SK-N-SH (cell line): ENCODE data around the gene FAIM2. TPM values are rescaled to one million over a fixed set of nuclear protein-coding genes. Genes with fewer than 3 reads are reported as not detected.
A peak's percentile ranks its signal among the peaks of the same experiment; 100 is the strongest.

Source experiments
- CTCF ChIA-PET: fragments of 300-600, 350-600 bp; formaldehyde crosslinking; extraction: SDS; loops from one replicate; lab custom pipeline; 2021; lab: Yijun Ruan, JAX
- POLR2A ChIA-PET: fragments of 350-600 bp; sonication (Branson Sonifier 250); formaldehyde crosslinking; extraction: SDS; loops from one replicate; lab custom pipeline; 2020; ENCODE audit warnings: antibody characterized with exemption, inconsistent platforms; lab: Yijun Ruan, JAX
- DNase-seq: peaks from one replicate; pipeline ENCODE4 v3.0.0; 2012
- H2AFZ ChIP-seq: fragments of 200-600 bp; sonication (generic); 2 replicates; pipeline ENCODE4 v1.8.1; 2016; ENCODE audit warnings: antibody characterized with exemption, mild to moderate bottlenecking, low read depth
- H3F3A ChIP-seq: fragments of 200-600 bp; sonication (generic); replicated peaks from 2 replicates; pipeline ENCODE3; 2016; ENCODE audit warnings: antibody characterized with exemption, mild to moderate bottlenecking; ENCODE audit not compliant: insufficient read depth
- H3K27ac ChIP-seq, 2 experiments: fragments of 200-500 bp in 1 of 2; fragments of 200-600 bp in 1 of 2; sonication (Bioruptor generic) in 1 of 2; sonication (generic), shearing (Covaris generic) in 1 of 2; 2 replicates each; pipeline versions ENCODE4 v1.5.1 to v1.6.1; 2014 to 2016; ENCODE audit warnings: low read depth in 2 of 2, inconsistent platforms in 1 of 2, low read length in 1 of 2, mild to moderate bottlenecking in 1 of 2, mixed read lengths in 1 of 2
- H3K27me3 ChIP-seq: fragments of 200-600 bp; sonication (generic), shearing (Covaris generic); 2 replicates; pipeline ENCODE4 v1.6.1; 2016; ENCODE audit warnings: mixed run types; ENCODE audit not compliant: insufficient read depth
- H3K36me3 ChIP-seq, 2 experiments: fragments of 200-500 bp in 1 of 2; fragments of 200-600 bp in 1 of 2; sonication (Bioruptor generic) in 1 of 2; sonication (generic) in 1 of 2; replicated peaks in 1 of 2; 2 replicates each; pipeline versions ENCODE3 to v1.5.1; 2014 to 2016; ENCODE audit warnings: low read length in 1 of 2, mild to moderate bottlenecking in 1 of 2; ENCODE audit not compliant: insufficient read depth in 2 of 2, control insufficient read depth in 1 of 2
- H3K4me1 ChIP-seq, 2 experiments: fragments of 200-500 bp in 1 of 2; fragments of 200-600 bp in 1 of 2; sonication (Bioruptor generic) in 1 of 2; sonication (generic), shearing (Covaris generic) in 1 of 2; 2 replicates each; pipeline versions ENCODE4 v1.5.1 to v1.6.1; 2014 to 2016; ENCODE audit warnings: low read depth in 1 of 2, low read length in 1 of 2, mixed run types in 1 of 2; ENCODE audit not compliant: insufficient read depth in 2 of 2, control insufficient read depth in 1 of 2
- H3K4me2 ChIP-seq: fragments of 200-600 bp; sonication (generic), shearing (Covaris generic); 2 replicates; pipeline ENCODE4 v1.6.1; 2017; ENCODE audit warnings: mixed run types
- H3K4me3 ChIP-seq, 2 experiments: fragments of 200-500 bp in 1 of 2; fragments of 200-600 bp in 1 of 2; sonication (Bioruptor generic) in 1 of 2; sonication (generic), shearing (Covaris generic) in 1 of 2; 2 replicates each; pipeline versions ENCODE4 v1.5.1 to v1.8.1; 2014 to 2016; ENCODE audit warnings: low read depth in 2 of 2, inconsistent platforms in 1 of 2, low read length in 1 of 2, mild to moderate bottlenecking in 1 of 2, mixed read lengths in 1 of 2, moderate library complexity in 1 of 2
- H3K79me2 ChIP-seq: fragments of 200-600 bp; sonication (generic); 2 replicates; pipeline ENCODE4 v1.8.1; 2017; ENCODE audit warnings: mild to moderate bottlenecking; ENCODE audit not compliant: insufficient read depth
- H3K9ac ChIP-seq: fragments of 200-600 bp; sonication (generic); 2 replicates; pipeline ENCODE4 v1.6.1; 2017; ENCODE audit warnings: mixed run types
- H3K9me2 ChIP-seq: fragments of 200-600 bp; sonication (generic); 2 replicates; pipeline ENCODE4 v1.6.1; 2017; ENCODE audit warnings: mixed run types
- H3K9me3 ChIP-seq: fragments of 200-600 bp; sonication (generic); 2 replicates; pipeline ENCODE4 v1.6.1; 2017; ENCODE audit warnings: mixed run types, mild to moderate bottlenecking, moderate library complexity
- H4K20me1 ChIP-seq: fragments of 200-600 bp; sonication (generic); 2 replicates; pipeline ENCODE4 v1.6.1; 2017; ENCODE audit warnings: mild to moderate bottlenecking, mixed run types; ENCODE audit not compliant: insufficient read depth
- CHD2 ChIP-seq: fragments of 150-350 bp; IDR thresholded peaks from 2 replicates; pipeline ENCODE4 v1.6.1; 2018; ENCODE audit warnings: low read length; ENCODE audit not compliant: partially characterized antibody
- CTCF ChIP-seq: fragments of 200-600 bp; sonication (generic); IDR thresholded peaks from 2 replicates; pipeline ENCODE4 v1.6.1; 2017; ENCODE audit warnings: antibody characterized with exemption, mild to moderate bottlenecking, moderate library complexity
- ELF1 ChIP-seq: IDR thresholded peaks from 2 replicates; pipeline ENCODE4 v1.4.0; 2012
- EP300 ChIP-seq, 2 experiments: IDR thresholded peaks; 2 replicates each; pipeline versions ENCODE4 v1.4.0 to v1.6.1; 2012; ENCODE audit warnings: borderline replicate concordance in 1 of 2, low read depth in 1 of 2, low read length in 1 of 2
- EZH2phosphoT487 ChIP-seq: fragments of 200-600 bp; sonication (generic); IDR thresholded peaks from 2 replicates; pipeline ENCODE4 v1.6.1; 2017; ENCODE audit warnings: low read depth, mixed run types, mild to moderate bottlenecking, antibody characterized with exemption, moderate library complexity, borderline replicate concordance
- FOSL2 ChIP-seq: IDR thresholded peaks from 2 replicates; pipeline ENCODE4 v1.4.0; 2012; ENCODE audit warnings: low read depth, mild to moderate bottlenecking, moderate library complexity, borderline replicate concordance
- FOXJ3 ChIP-seq: sonication (generic); formaldehyde crosslinking; IDR thresholded peaks from 2 replicates; pipeline ENCODE4 v1.5.1; 2020; ENCODE audit warnings: mild to moderate bottlenecking, missing genetic modification reagents
- FOXM1 ChIP-seq: IDR thresholded peaks from 2 replicates; pipeline ENCODE4 v1.4.0; 2012; ENCODE audit warnings: low read depth, mild to moderate bottlenecking
- JUND ChIP-seq: IDR thresholded peaks from 2 replicates; pipeline ENCODE4 v1.4.0; 2012
- MAX ChIP-seq: IDR thresholded peaks from 2 replicates; pipeline ENCODE4 v1.4.0; 2012; ENCODE audit warnings: low read depth
- MEF2A ChIP-seq: IDR thresholded peaks from 2 replicates; pipeline ENCODE4 v1.4.0; 2012; ENCODE audit warnings: low read depth, borderline replicate concordance
- NFIC ChIP-seq: IDR thresholded peaks from 2 replicates; pipeline ENCODE4 v1.4.0; 2012; ENCODE audit warnings: borderline replicate concordance
- PBX3 ChIP-seq: IDR thresholded peaks from 2 replicates; pipeline ENCODE4; 2012
- POLR2AphosphoS5 ChIP-seq: IDR thresholded peaks from 2 replicates; pipeline ENCODE4 v1.6.1; 2012; ENCODE audit warnings: low read depth, low read length
- RAD21 ChIP-seq: IDR thresholded peaks from 2 replicates; pipeline ENCODE4 v1.6.1; 2012; ENCODE audit warnings: mild to moderate bottlenecking, low read length
- RCOR1 ChIP-seq: fragments of 150-350 bp; IDR thresholded peaks from 2 replicates; pipeline ENCODE4 v1.6.1; 2017; ENCODE audit warnings: antibody characterized with exemption, low read length
- SIN3A ChIP-seq: IDR thresholded peaks from 2 replicates; pipeline ENCODE4 v1.6.1; 2012; ENCODE audit warnings: low read depth, mild to moderate bottlenecking, low read length, moderate library complexity, borderline replicate concordance
- SMC3 ChIP-seq: IDR thresholded peaks from 2 replicates; pipeline ENCODE4 v1.6.1; 2012; ENCODE audit warnings: low read depth, low read length, improper control_type of control experiment
- YY1 ChIP-seq: IDR thresholded peaks from 2 replicates; pipeline ENCODE4 v1.4.0; 2012; ENCODE audit warnings: low read depth, mild to moderate bottlenecking
- WGBS: methylation state at CpG from one replicate; pipeline ENCODE4 v1.1.6; 2017; ENCODE audit warnings: low lambda C conversion rate; 5-methylcytosine and 5-hydroxymethylcytosine counted together
- polyA plus RNA-seq, 3 experiments: library from polyadenylated mRNA; depleted of rRNA; stranded (reverse); fragments of >200 nt; gene quantifications; 2 replicates each; pipeline ENCODE4 v1.2.3, GENCODE V29; 2012

Gene FAIM2
- polyA plus RNA-seq, 1 of the 3 experiments (the other 2 are of a cell fraction), result 11.3 TPM

- no peaks in the 10 kb centered on the region for H3K9me3 ChIP-seq
- ChIA-PET POLR2A (no interaction called here), CTCF (interaction anchor here (0.9 to 12.0 kb wide), 7 partner anchors 10 to 65 kb away, joined by 3 to 90 read pairs (median 6); no protein-coding TSS in a partner anchor)
- H3F3A ChIP-seq, result no peaks in the 10 kb centered on the region
- H3K4me3 ChIP-seq, result no peak overlapping the region
- no peak overlapping the region for H2AFZ ChIP-seq
- 78% methylated on average over 7 of the region's 7 CpGs for WGBS
- no peaks in the 10 kb centered on the region for H3K36me3 ChIP-seq
- no peaks in the 10 kb centered on the region for H4K20me1 ChIP-seq
- TF ChIP-seq JUND (no peak), EZH2phosphoT487 (no peak), RAD21 (no peak), SIN3A (no peak), MEF2A (no peak), RCOR1 (no peak), FOXM1 (no peak), POLR2AphosphoS5 (no peak), MAX (no peak), NFIC (no peak), EP300 (IDR thresholded peaks at IDR 0.05; ENCODE audit: borderline replicate concordance in 1 of 2, low read depth in 1 of 2, low read length in 1 of 2) (no peak), ELF1 (no peak), YY1 (no peak), CHD2 (no peak), PBX3 (no peak), FOSL2 (no peak)
- H3K27me3 ChIP-seq, result no peaks in the 10 kb centered on the region
- peaks cover 0 to 5% of the 10 kb centered on the region in 2 experiments; a peak in 1 of 4 replicates for H3K4me1 ChIP-seq
- DNase-seq, result no peak
- no peaks in the 10 kb centered on the region for H3K9me2 ChIP-seq
- H3K79me2 ChIP-seq, result no peaks in the 10 kb centered on the region
- no peak overlapping the region for H3K4me2 ChIP-seq
- H3K9ac ChIP-seq, result no peak overlapping the region
- H3K27ac ChIP-seq, result no peak overlapping the region
These were observed 28.3 kb upstream of the FAIM2 start for GRCh38 chr12:49932023-49932422.

- no peaks in the 10 kb centered on the region for H3K9me3 ChIP-seq
- peaks cover 0 to 5% of the 10 kb centered on the region in 2 experiments; a peak in 1 of 4 replicates for H3K4me1 ChIP-seq
- no peaks in the 10 kb centered on the region for H3F3A ChIP-seq
- no peak overlapping the region for H3K4me3 ChIP-seq
- WGBS, result 65% methylated on average over 3 of the region's 3 CpGs
- no peaks in the 10 kb centered on the region for H4K20me1 ChIP-seq
- no peak overlapping the region for H2AFZ ChIP-seq
- 0 out of 4 replicates have a peak overlapping the region, but pooled peaks of 1 of the 2 experiments have one; percentile 6 for H3K27ac ChIP-seq
- no peaks in the 10 kb centered on the region for H3K9me2 ChIP-seq
- CTCF ChIA-PET, result interaction anchor here (3.8 to 12.0 kb wide), 2 partner anchors 16 to 36 kb away, joined by 18 to 90 read pairs; no protein-coding TSS in a partner anchor
- TF ChIP-seq ELF1, result no peak
- no peak for TF ChIP-seq SIN3A
- no peak for TF ChIP-seq SMC3
- 0 out of 2 replicates have a peak, but pooled peaks have one; percentile 23 for TF ChIP-seq MAX
- peak; percentile 61 for TF ChIP-seq FOSL2
- TF ChIP-seq CTCF, result peak; percentile 34; the same call in 1 of the 2 replicates
- no peak for TF ChIP-seq EP300 (IDR thresholded peaks at IDR 0.05; ENCODE audit: borderline replicate concordance in 1 of 2, low read depth in 1 of 2, low read length in 1 of 2)
- peak; percentile 24 for TF ChIP-seq JUND
- TF ChIP-seq EZH2phosphoT487, result no peak
- TF ChIP-seq FOXJ3 (CRISPR knock-in tag), result no peak
- TF ChIP-seq, all 33 proteins: peak for 4
- no peak for DNase-seq
- H3K36me3 ChIP-seq, result no peaks in the 10 kb centered on the region
- H3K9ac ChIP-seq, result no peak overlapping the region
- no peak overlapping the region for H3K4me2 ChIP-seq
- no peaks in the 10 kb centered on the region for H3K27me3 ChIP-seq
- no peaks in the 10 kb centered on the region for H3K79me2 ChIP-seq
- POLR2A ChIA-PET, result no interaction called here
These were observed 27.0 kb upstream of the FAIM2 start for GRCh38 chr12:49930515-49931288.
